IMR-90 (cell line): ENCODE data around the gene FAM177A1. TPM values are rescaled to one million over a fixed set of nuclear protein-coding genes. Genes with fewer than 3 reads are reported as not detected.

Source experiments
- ATAC-seq: fragments of 200-7000 bp; cut with Tn5 transposase; 2 replicates; pipeline ENCODE4 v1.9.1; 2020; ENCODE audit warnings: low read depth, mild to moderate bottlenecking, moderate library complexity
- BruUV-seq: library from RNA; stranded (reverse); fragments of 400-500 nt; replicated peaks from 2 replicates; lab custom pipeline; 2021; lab: Mats Ljungman, UMichigan
- CTCF ChIA-PET: fragments of 300-600 bp; formaldehyde crosslinking; extraction: SDS; loops from one replicate; lab custom pipeline; 2021; ENCODE audit warnings: antibody characterized with exemption; lab: Yijun Ruan, JAX
- POLR2A ChIA-PET: fragments of 300-600 bp; sonication (Branson Sonifier 250); formaldehyde crosslinking; loops from one replicate; lab custom pipeline; 2022; ENCODE audit warnings: antibody characterized with exemption; ENCODE audit not compliant: unreplicated experiment; lab: Charles Lee
- DNase-seq: peaks from one replicate; pipeline ENCODE4 v3.0.0; 2013
- H2AFZ ChIP-seq: replicated peaks from 2 replicates; pipeline ENCODE3; 2013; ENCODE audit warnings: low read length, mild to moderate bottlenecking; ENCODE audit not compliant: poor library complexity
- H2AK5ac ChIP-seq: 2 replicates; pipeline ENCODE4 v1.6.1; 2013; ENCODE audit warnings: low read depth, low read length, inconsistent platforms
- H2AK9ac ChIP-seq: replicated peaks from 2 replicates; pipeline ENCODE3; 2013; ENCODE audit warnings: mild to moderate bottlenecking, low read depth, low read length, moderate library complexity; ENCODE audit not compliant: poor library complexity
- H2BK120ac ChIP-seq: 2 replicates; pipeline ENCODE4 v1.6.1; 2013; ENCODE audit warnings: low read depth, low read length, inconsistent platforms
- H2BK15ac ChIP-seq: 3 replicates; pipeline ENCODE4 v1.6.1; 2013; ENCODE audit warnings: low read depth, low read length, inconsistent platforms
- H2BK20ac ChIP-seq: 2 replicates; pipeline ENCODE4 v1.6.1; 2013; ENCODE audit warnings: low read depth, mild to moderate bottlenecking, inconsistent platforms, low read length, moderate library complexity
- H2BK5ac ChIP-seq: 2 replicates; pipeline ENCODE4 v1.6.1; 2013; ENCODE audit warnings: mild to moderate bottlenecking, low read depth, low read length, inconsistent platforms; ENCODE audit not compliant: poor library complexity, severe bottlenecking
- H3K14ac ChIP-seq: replicated peaks from 2 replicates; pipeline ENCODE4 v1.6.1; 2013; ENCODE audit warnings: low read depth, low read length, inconsistent platforms
- H3K18ac ChIP-seq: 2 replicates; pipeline ENCODE4 v1.6.1; 2013; ENCODE audit warnings: low read depth, low read length, control low read depth
- H3K23ac ChIP-seq: 2 replicates; pipeline ENCODE4 v1.6.1; 2013; ENCODE audit warnings: low read depth, low read length, inconsistent platforms
- H3K27ac ChIP-seq: 2 replicates; pipeline ENCODE4 v1.5.1; 2013; ENCODE audit warnings: mild to moderate bottlenecking, control low read depth, low read length; ENCODE audit not compliant: insufficient read depth
- H3K27me3 ChIP-seq: 2 replicates; pipeline ENCODE4 v1.6.1; 2013; ENCODE audit warnings: low read length; ENCODE audit not compliant: control insufficient read depth, insufficient read depth
- H3K36me3 ChIP-seq: 2 replicates; pipeline ENCODE4 v1.6.1; 2013; ENCODE audit warnings: low read length, mixed read lengths; ENCODE audit not compliant: control insufficient read depth, insufficient read depth
- H3K4ac ChIP-seq: 2 replicates; pipeline ENCODE4 v1.6.1; 2013; ENCODE audit warnings: low read depth, low read length, inconsistent platforms
- H3K4me1 ChIP-seq: 2 replicates; pipeline ENCODE4 v1.6.1; 2013; ENCODE audit warnings: low read length, mixed read lengths; ENCODE audit not compliant: control insufficient read depth, insufficient read depth
- H3K4me2 ChIP-seq: 2 replicates; pipeline ENCODE4 v1.6.1; 2013; ENCODE audit warnings: low read depth, mild to moderate bottlenecking, control low read depth, low read length, moderate library complexity
- H3K4me3 ChIP-seq: 2 replicates; pipeline ENCODE4 v1.5.1; 2013; ENCODE audit warnings: low read depth, mild to moderate bottlenecking, control low read depth, low read length, moderate library complexity; ENCODE audit not compliant: insufficient read depth
- H3K56ac ChIP-seq: 2 replicates; pipeline ENCODE4 v1.6.1; 2013; ENCODE audit warnings: low read length, inconsistent platforms; ENCODE audit not compliant: insufficient read depth; ENCODE audit errors: extremely low read depth
- H3K79me1 ChIP-seq, 2 experiments: 2 replicates each; pipeline ENCODE4 v1.6.1; 2013; ENCODE audit warnings: low read length in 2 of 2, inconsistent platforms in 1 of 2, low read depth in 1 of 2
- H3K9ac ChIP-seq: 2 replicates; pipeline ENCODE4 v1.6.1; 2013; ENCODE audit warnings: low read depth, low read length, control low read depth
- H3K9me1 ChIP-seq: 2 replicates; pipeline ENCODE4 v1.6.1; 2013; ENCODE audit warnings: low read length, inconsistent platforms; ENCODE audit not compliant: insufficient read depth
- H3K9me3 ChIP-seq: 2 replicates; pipeline ENCODE4 v1.6.1; 2013; ENCODE audit warnings: low read length; ENCODE audit not compliant: control insufficient read depth, insufficient read depth
- H4K20me1 ChIP-seq: 2 replicates; pipeline ENCODE4 v1.6.1; 2013; ENCODE audit warnings: low read length, inconsistent platforms; ENCODE audit not compliant: insufficient read depth
- H4K5ac ChIP-seq: 2 replicates; pipeline ENCODE4 v1.6.1; 2013; ENCODE audit warnings: mild to moderate bottlenecking, low read depth, low read length, control low read depth
- H4K8ac ChIP-seq, 2 experiments: 2 replicates each; pipeline ENCODE4 v1.6.1; 2013; ENCODE audit warnings: low read depth in 2 of 2, low read length in 2 of 2, control low read depth in 1 of 2, inconsistent platforms in 1 of 2
- H4K91ac ChIP-seq: 2 replicates; pipeline ENCODE4 v1.6.1; 2013; ENCODE audit warnings: low read depth, low read length, inconsistent platforms; ENCODE audit not compliant: insufficient read depth
- BHLHE40 ChIP-seq: fragments of 150-350 bp; IDR thresholded peaks from 2 replicates; pipeline ENCODE4 v1.6.1; 2016; ENCODE audit warnings: mild to moderate bottlenecking, low read depth, low read length
- CEBPB ChIP-seq: IDR thresholded peaks from 2 replicates; pipeline ENCODE4 v1.6.1; 2012; ENCODE audit warnings: low read depth, low read length, improper control_type of control experiment
- CHD1 ChIP-seq: IDR thresholded peaks from 2 replicates; pipeline ENCODE4 v1.6.1; 2012; ENCODE audit warnings: low read depth, low read length, improper control_type of control experiment
- CTCF ChIP-seq: conservative IDR thresholded peaks from 2 replicates; pipeline ENCODE4 v1.5.1; 2012; ENCODE audit warnings: mild to moderate bottlenecking, low read depth, low read length, improper control_type of control experiment
- ELK1 ChIP-seq: fragments of 150-350 bp; IDR thresholded peaks from 2 replicates; pipeline ENCODE4 v1.6.1; 2016; ENCODE audit warnings: low read depth, mild to moderate bottlenecking, low read length, moderate library complexity, borderline replicate concordance
- FOS ChIP-seq: fragments of 150-350 bp; IDR thresholded peaks from 2 replicates; pipeline ENCODE4 v1.6.1; 2016; ENCODE audit warnings: low read depth, low read length
- MAFK ChIP-seq: IDR thresholded peaks from 2 replicates; pipeline ENCODE4 v1.6.1; 2012; ENCODE audit warnings: low read depth, low read length, improper control_type of control experiment
- MAZ ChIP-seq: IDR thresholded peaks from 2 replicates; pipeline ENCODE4 v1.6.1; 2012; ENCODE audit warnings: low read depth, mild to moderate bottlenecking, low read length, improper control_type of control experiment, moderate library complexity, borderline replicate concordance
- MXI1 ChIP-seq: IDR thresholded peaks from 2 replicates; pipeline ENCODE4 v1.6.1; 2012; ENCODE audit warnings: low read depth, mild to moderate bottlenecking, low read length, moderate library complexity, borderline replicate concordance
- NFE2L2 ChIP-seq: fragments of 150-350 bp; IDR thresholded peaks from 2 replicates; pipeline ENCODE4 v1.6.1; 2016; ENCODE audit warnings: low read depth, mild to moderate bottlenecking, low read length
- POLR2A ChIP-seq: IDR thresholded peaks from 2 replicates; pipeline ENCODE4 v1.6.1; 2012; ENCODE audit warnings: mild to moderate bottlenecking, low read depth, low read length
- RAD21 ChIP-seq: IDR thresholded peaks from 2 replicates; pipeline ENCODE4 v1.6.1; 2012; ENCODE audit warnings: low read length, improper control_type of control experiment
- RCOR1 ChIP-seq: IDR thresholded peaks from 2 replicates; pipeline ENCODE4 v1.6.1; 2012; ENCODE audit warnings: mild to moderate bottlenecking, low read length, improper control_type of control experiment; ENCODE audit not compliant: insufficient replicate concordance
- RFX5 ChIP-seq: IDR thresholded peaks from 2 replicates; pipeline ENCODE4 v1.8.0; 2012; ENCODE audit warnings: low read depth, mild to moderate bottlenecking, low read length, moderate library complexity
- SMC3 ChIP-seq: fragments of 150-350 bp; IDR thresholded peaks from 2 replicates; pipeline ENCODE4 v1.6.1; 2016; ENCODE audit warnings: low read depth, mild to moderate bottlenecking, antibody characterized with exemption, low read length, moderate library complexity
- USF2 ChIP-seq: fragments of 150-350 bp; IDR thresholded peaks from 2 replicates; pipeline ENCODE4 v1.6.1; 2017; ENCODE audit warnings: mild to moderate bottlenecking, antibody characterized with exemption, low read length, low read depth
- WGBS, 2 experiments: methylation state at CpG; one replicate each; pipeline versions ENCODE4 v1.1.5 to v1.1.7; 2013; ENCODE audit warnings: missing lambda C conversion rate in 2 of 2; ENCODE audit not compliant: insufficient read length in 1 of 2; ENCODE audit errors: extremely low coverage in 2 of 2; 5-methylcytosine and 5-hydroxymethylcytosine counted together
- dilution Hi-C: fragments of 300-500 bp; cut with HindIII; formaldehyde crosslinking; loops from one replicate; pipeline ENCODE4 v1.14.3; 2018; ENCODE audit warnings: low sequenced_read_pairs; ENCODE audit not compliant: unreplicated experiment
- in situ Hi-C: fragments of 300-500 bp; cut with MboI; formaldehyde crosslinking; loops from 3 replicates; pipeline ENCODE4 v1.14.3; 2019; ENCODE audit warnings: low sequenced_read_pairs, inconsistent platforms, mixed read lengths
- intact Hi-C: fragments of 100-400 bp; cut with micrococcal nuclease; formaldehyde crosslinking; loops from 2 replicates; pipeline ENCODE4 v1.10.0; 2022
- polyA plus RNA-seq, 3 experiments: library from polyadenylated mRNA; depleted of rRNA; stranded (reverse); fragments of >200 nt; gene quantifications; 2 replicates each; pipeline ENCODE4 v1.2.3, GENCODE V29; 2012; ENCODE audit warnings: low replicate concordance in 1 of 3
- total RNA-seq: library from RNA; depleted of rRNA; stranded (reverse); fragments of >200 nt; gene quantifications from 2 replicates; pipeline ENCODE4 v1.2.3, GENCODE V29; 2012

FAM177A1 gene
- total and polyA plus RNA-seq, 2 of the 4 experiments (the other 2 are of a cell fraction): 18.5 to 33.4 TPM

DNA sequence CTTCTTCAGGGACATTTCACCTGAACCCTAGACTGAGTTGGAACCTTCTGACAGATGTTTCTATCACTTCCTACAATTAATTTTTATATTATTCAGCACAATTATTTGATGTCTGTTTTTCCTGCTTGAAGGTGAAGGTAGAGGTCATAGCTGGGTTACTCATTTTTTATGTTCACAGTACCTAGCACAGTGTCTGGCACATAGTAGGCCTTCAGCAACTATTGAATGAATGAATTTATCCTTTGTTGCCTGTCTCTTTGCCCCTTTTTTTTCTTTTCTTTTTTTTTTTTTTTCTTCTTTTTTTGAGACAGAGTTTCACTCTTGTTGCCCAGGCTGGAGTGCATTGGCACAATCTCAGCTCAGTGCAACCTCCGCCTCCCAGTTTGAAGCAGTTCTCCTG, 29.5 kb upstream of the FAM177A1 start:
- Histone ChIP-seq H3K18ac (no peak overlapping the region), H3K9ac (no peak overlapping the region), H3K9me3 (no peaks in the 10 kb centered on the region), H2AK9ac (no peak overlapping the region), H2BK120ac (no peak overlapping the region), H2BK20ac (no peak overlapping the region), H3K4me1 (no peaks in the 10 kb centered on the region), H3K4me2 (no peak overlapping the region), H4K91ac (no peak overlapping the region), H2AK5ac (no peak overlapping the region), H3K4ac (no peak overlapping the region), H3K27me3 (no peaks in the 10 kb centered on the region), H4K8ac (no peak overlapping the region), H3K79me1 (no peaks in the 10 kb centered on the region; a peak in 2 of 4 replicates), H3K9me1 (no peaks in the 10 kb centered on the region), H3K36me3 (peaks cover 27% of the 10 kb centered on the region), H4K5ac (no peak overlapping the region), H2BK15ac (no peak overlapping the region), H2AFZ (no peak overlapping the region), H3K14ac (no peak overlapping the region), H2BK5ac (no peak overlapping the region), H3K27ac (no peak overlapping the region), H3K4me3 (no peak overlapping the region), H3K23ac (no peak overlapping the region), H4K20me1 (no peaks in the 10 kb centered on the region), H3K56ac (no peak overlapping the region)
- intact Hi-C loops (loop anchor here (10.0 kb wide), 1 partner anchor 422 kb away; no protein-coding TSS in a partner anchor), dilution Hi-C loops (no loop called here), in situ Hi-C loops (no loop called here)
- WGBS, 2 experiments: no CpG with 5 or more reads among the region's 1 CpG
- BruUV-seq: no TSS peak
- ChIA-PET POLR2A (interaction anchor here (0.6 kb wide), 1 partner anchor 144 kb away, joined by 13 read pairs; no protein-coding TSS in a partner anchor), CTCF (no interaction called here)
- DNase-seq (no peak), ATAC-seq (no peak)
- TF ChIP-seq MAZ: no peak
- no peak for TF ChIP-seq NFE2L2
- no peak for TF ChIP-seq SMC3
- no peak for TF ChIP-seq CHD1
- no peak for TF ChIP-seq RAD21
- TF ChIP-seq RFX5: no peak
- TF ChIP-seq USF2: no peak
- TF ChIP-seq BHLHE40: no peak
- no peak for TF ChIP-seq RCOR1
- TF ChIP-seq CEBPB: no peak
- TF ChIP-seq ELK1: no peak
- TF ChIP-seq MXI1: no peak
- no peak for TF ChIP-seq FOS
- TF ChIP-seq CTCF: no peak
- TF ChIP-seq MAFK: no peak
- no peak for TF ChIP-seq POLR2A
